GF-D8 (cell line): ENCODE data around the gene FRY.

Experiments
- DNase-seq: peaks from one replicate; lab custom pipeline; 2025; lab: John Stamatoyannopoulos, UW

FRY gene

GRCh38 chr13:32259116-32259515 lies 227.5 kb downstream of the FRY start:
- no peak for DNase-seq

GRCh38 chr13:32261567-32261966 lies 230.0 kb downstream of the FRY start:
- no peak for DNase-seq

GRCh38 chr13:32262165-32262564 lies 230.6 kb downstream of the FRY start:
- DNase-seq: no peak

- no peak for DNase-seq
Observed at GRCh38 chr13:32262619-32263018, 231.0 kb downstream of the FRY start.

- DNase-seq: no peak
Observed at GRCh38 chr13:32264407-32264806, 232.8 kb downstream of the FRY start.

- no peak for DNase-seq
Observed at GRCh38 chr13:32265726-32266125, 234.2 kb downstream of the FRY start.

GRCh38 chr13:32266130-32266529 lies 234.6 kb downstream of the FRY start:
- DNase-seq: no peak

- DNase-seq: no peak
Observed at GRCh38 chr13:32267836-32268439, 236.4 kb downstream of the FRY start.

GRCh38 chr13:32272021-32272683 lies 240.6 kb downstream of the FRY start:
- DNase-seq: no peak

GRCh38 chr13:32277839-32278238 lies 246.3 kb downstream of the FRY start:
- no peak for DNase-seq

- no peak for DNase-seq
Observed at GRCh38 chr13:32278426-32278825, 246.9 kb downstream of the FRY start.

- DNase-seq: no peak
Observed at GRCh38 chr13:32281096-32281495, 249.5 kb downstream of the FRY start.

GRCh38 chr13:32282096-32282711 lies 250.6 kb downstream of the FRY start:
- no peak for DNase-seq

- DNase-seq: no peak
Observed at GRCh38 chr13:32284927-32285632, 253.5 kb downstream of the FRY start.

GRCh38 chr13:32285633-32285965 lies 254.0 kb downstream of the FRY start:
- no peak for DNase-seq

- no peak for DNase-seq
Observed at GRCh38 chr13:32297206-32297605, 265.6 kb downstream of the FRY start.

- no peak for DNase-seq
Observed at GRCh38 chr13:32298695-32299094, 267.1 kb downstream of the FRY start.

- DNase-seq: no peak
Observed at GRCh38 chr13:32299893-32300292, 268.3 kb downstream of the FRY start.

- no peak for DNase-seq
Observed at GRCh38 chr13:32300406-32300805, 268.8 kb downstream of the FRY start.

- DNase-seq: no peak
Observed at GRCh38 chr13:32300920-32301319, 269.3 kb downstream of the FRY start.

GRCh38 chr13:32302461-32302860 lies 270.9 kb downstream of the FRY start:
- no peak for DNase-seq

- no peak for DNase-seq
Observed at GRCh38 chr13:32305646-32306045, 274.1 kb downstream of the FRY start.
